Measurements from ENCODE around the gene SYT13.

The SYT13 gene

DNA sequence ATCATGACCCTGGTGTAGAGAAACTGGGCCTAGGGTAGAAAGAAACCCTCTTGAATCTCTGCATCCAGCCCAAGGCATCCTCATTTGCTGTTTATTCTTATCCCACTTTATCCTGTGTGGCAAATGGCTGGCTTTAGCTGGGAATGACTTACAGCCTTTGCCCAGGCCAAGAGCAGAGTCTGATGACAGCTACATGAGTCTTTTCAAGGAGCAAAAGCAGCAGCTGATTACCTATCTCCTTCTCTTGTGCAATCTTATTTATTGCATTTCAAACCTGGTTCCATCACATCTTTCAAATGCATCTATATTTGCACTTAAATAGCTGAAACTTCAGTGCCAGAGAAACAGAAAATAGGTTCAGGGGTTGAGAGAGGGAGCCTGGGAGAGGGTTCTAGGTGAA lies 26.1 kb downstream of the SYT13 start:
- ChIA-PET CTCF (interaction anchor here (0.6 to 1.3 kb wide), 2 partner anchors 27 to 149 kb away, joined by 4 read pairs; no protein-coding TSS in a partner anchor), POLR2A (ENCODE audit: low non-redundant PET) (no interaction called here)
- DNase-seq (ENCODE audit: low spot score): no peak
- TF ChIP-seq, protein P1, sequence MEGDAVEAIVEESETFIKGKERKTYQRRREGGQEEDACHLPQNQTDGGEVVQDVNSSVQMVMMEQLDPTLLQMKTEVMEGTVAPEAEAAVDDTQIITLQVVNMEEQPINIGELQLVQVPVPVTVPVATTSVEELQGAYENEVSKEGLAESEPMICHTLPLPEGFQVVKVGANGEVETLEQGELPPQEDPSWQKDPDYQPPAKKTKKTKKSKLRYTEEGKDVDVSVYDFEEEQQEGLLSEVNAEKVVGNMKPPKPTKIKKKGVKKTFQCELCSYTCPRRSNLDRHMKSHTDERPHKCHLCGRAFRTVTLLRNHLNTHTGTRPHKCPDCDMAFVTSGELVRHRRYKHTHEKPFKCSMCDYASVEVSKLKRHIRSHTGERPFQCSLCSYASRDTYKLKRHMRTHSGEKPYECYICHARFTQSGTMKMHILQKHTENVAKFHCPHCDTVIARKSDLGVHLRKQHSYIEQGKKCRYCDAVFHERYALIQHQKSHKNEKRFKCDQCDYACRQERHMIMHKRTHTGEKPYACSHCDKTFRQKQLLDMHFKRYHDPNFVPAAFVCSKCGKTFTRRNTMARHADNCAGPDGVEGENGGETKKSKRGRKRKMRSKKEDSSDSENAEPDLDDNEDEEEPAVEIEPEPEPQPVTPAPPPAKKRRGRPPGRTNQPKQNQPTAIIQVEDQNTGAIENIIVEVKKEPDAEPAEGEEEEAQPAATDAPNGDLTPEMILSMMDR (conservative IDR thresholded peaks at IDR 0.05; ENCODE audit: low read depth): no peak
- no peak overlapping the region for H3K27ac ChIP-seq

DNA sequence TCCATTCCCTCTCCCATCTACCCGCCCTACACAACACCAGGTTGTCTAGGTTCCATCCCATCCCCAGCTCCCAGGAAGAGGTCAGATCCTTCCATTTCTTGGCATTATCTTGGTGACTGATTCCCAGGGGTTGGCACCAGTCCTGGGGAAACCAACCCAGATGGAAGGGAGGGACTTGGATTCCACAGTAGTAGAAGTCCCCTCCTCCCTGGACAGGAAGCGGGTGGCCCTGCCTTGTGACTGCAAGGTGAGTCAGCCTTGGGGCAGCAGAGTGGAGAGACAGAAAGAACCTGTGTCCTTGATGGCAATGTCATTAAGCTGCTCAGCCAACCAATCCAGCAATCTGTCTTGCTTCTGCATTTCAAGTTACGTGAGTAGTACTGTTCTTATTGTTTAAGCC lies 26.5 kb downstream of the SYT13 start:
- CTCF ChIA-PET: interaction anchor here (0.9 to 1.3 kb wide), 3 partner anchors 26 to 323 kb away, joined by 4 read pairs; no protein-coding TSS in a partner anchor
- DNase-seq (ENCODE audit: low spot score): no peak
- POLR2A ChIA-PET (ENCODE audit: low non-redundant PET): no interaction called here
- TF ChIP-seq, protein P1 (conservative IDR thresholded peaks at IDR 0.05; ENCODE audit: low read depth): no peak
- no peak overlapping the region for H3K27ac ChIP-seq

DNA sequence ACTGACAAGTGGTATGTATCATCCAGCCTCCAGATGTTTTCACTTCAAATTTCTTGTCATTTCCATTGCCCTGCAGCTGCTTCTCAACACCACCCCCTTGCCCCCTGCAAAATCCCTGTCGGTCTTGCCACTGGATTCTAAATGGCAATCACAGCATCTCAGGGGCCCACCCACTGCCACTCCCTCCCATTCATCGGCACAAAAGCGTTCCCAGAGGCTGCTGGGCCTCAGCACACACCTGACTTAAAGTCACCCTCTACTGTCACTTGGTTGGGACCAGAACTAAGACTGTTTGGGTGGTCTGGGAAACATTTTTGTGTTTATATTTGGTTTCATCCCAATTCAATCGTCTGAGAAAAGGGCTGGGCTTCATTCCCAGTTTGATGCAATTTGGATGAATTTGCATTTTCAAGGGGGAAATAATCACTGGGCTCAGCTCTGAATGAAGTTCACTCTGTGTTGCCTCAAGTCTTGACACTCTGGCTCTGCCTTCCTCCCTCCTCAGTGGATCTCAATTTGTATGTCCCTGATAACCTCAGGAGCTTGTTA lies 27.1 kb downstream of the SYT13 start:
- CTCF ChIA-PET: interaction anchor here (0.9 to 1.3 kb wide), 3 partner anchors 26 to 322 kb away, joined by 4 read pairs; no protein-coding TSS in a partner anchor
- TF ChIP-seq, protein P1 (conservative IDR thresholded peaks at IDR 0.05; ENCODE audit: low read depth): no peak
- POLR2A ChIA-PET (ENCODE audit: low non-redundant PET): no interaction called here
- no peak for DNase-seq (ENCODE audit: low spot score)
- no peak overlapping the region for H3K27ac ChIP-seq

DNA sequence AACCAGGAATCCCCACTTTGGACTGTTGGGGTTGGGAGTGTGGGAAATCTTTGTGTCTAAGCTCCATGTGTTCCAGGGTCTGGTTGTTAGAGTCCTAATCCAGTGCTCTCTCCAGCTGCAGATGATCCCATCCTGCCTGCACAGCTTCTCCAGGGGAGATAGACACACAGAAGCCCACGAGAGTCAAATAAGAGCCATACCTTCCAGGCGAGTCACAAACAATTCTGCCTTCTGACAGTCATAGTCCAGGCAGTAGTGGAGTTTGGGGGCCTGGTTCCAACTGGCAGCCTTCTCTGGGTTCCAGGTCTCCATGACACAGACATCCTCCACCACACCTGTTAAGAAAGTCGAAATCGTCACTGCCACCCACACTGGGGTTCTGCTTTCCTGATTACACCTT lies 32.1 kb downstream of the SYT13 start:
- CTCF ChIA-PET: no interaction called here
- POLR2A ChIA-PET (ENCODE audit: low non-redundant PET): no interaction called here
- DNase-seq (ENCODE audit: low spot score): no peak
- TF ChIP-seq, protein P1 (conservative IDR thresholded peaks at IDR 0.05; ENCODE audit: low read depth): no peak
- H3K27ac ChIP-seq: no peak overlapping the region

DNA sequence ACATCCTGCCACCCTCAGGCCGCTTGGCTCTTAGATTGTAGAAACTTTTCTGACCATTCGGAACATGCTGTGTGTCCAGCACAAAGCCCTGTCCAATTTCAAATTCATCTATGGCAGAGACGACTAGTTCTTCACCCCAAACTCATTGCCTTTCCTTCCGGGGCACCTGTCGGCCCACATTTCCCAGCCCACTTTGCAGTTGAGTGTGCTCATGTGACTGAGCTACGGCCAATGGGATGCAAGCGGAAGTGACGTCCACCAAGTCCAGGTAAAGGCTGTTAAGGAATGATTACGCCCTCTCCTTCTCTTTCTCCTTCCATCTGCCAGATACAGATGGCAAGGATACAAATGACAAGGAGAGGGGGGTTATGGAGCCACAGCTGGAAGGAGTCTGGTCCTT lies 32.5 kb downstream of the SYT13 start:
- DNase-seq (ENCODE audit: low spot score): no peak
- CTCF ChIA-PET: interaction anchor here (1.8 to 2.0 kb wide), 3 partner anchors 10 to 143 kb away, joined by 5 to 9 read pairs (median 7); no protein-coding TSS in a partner anchor
- H3K27ac ChIP-seq: no peak overlapping the region
- POLR2A ChIA-PET (ENCODE audit: low non-redundant PET): no interaction called here
- TF ChIP-seq, protein P1 (conservative IDR thresholded peaks at IDR 0.05; ENCODE audit: low read depth): no peak

DNA sequence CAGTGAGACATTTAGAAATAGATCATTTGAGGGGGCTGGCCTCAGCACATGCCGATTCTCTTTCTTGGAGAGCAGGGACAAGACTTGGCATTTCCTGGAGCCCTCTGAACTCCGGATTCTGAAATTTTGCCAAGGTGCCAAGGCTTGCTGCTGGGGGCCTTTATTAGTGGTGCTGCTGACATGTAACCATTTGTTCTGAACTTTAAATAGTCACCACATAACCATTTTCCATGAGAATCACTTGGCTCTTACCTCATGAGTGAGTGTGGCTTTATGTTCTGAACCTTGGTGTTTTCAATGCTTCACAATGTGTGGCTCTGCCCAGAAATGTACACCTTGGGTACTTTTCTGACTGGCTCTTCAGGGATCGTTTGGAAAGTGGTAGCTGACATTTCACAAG lies 33.3 kb downstream of the SYT13 start:
- no peak for DNase-seq (ENCODE audit: low spot score)
- TF ChIP-seq, protein P1 (conservative IDR thresholded peaks at IDR 0.05; ENCODE audit: low read depth): no peak
- ChIA-PET POLR2A (ENCODE audit: low non-redundant PET) (no interaction called here), CTCF (interaction anchor here (0.6 to 2.0 kb wide), 11 partner anchors 8 to 519 kb away, joined by 3 to 9 read pairs (median 5); no protein-coding TSS in a partner anchor)
- H3K27ac ChIP-seq: no peak overlapping the region
